GM12864 (cell line): ENCODE data around the gene KIAA1755.

Experiments used
- DNase-seq: peaks from one replicate; pipeline ENCODE4 v3.0.0-alpha.2; 2011; ENCODE audit warnings: low read depth
- H3K4me3 ChIP-seq: 2 replicates; pipeline ENCODE4 v1.5.1; 2011; ENCODE audit warnings: mild to moderate bottlenecking, low read depth, low read length, control low read depth
- CTCF ChIP-seq: IDR thresholded peaks from 2 replicates; pipeline ENCODE4 v1.5.1; 2011; ENCODE audit warnings: low read depth, mild to moderate bottlenecking, moderate library complexity, low read length, control low read depth, inconsistent platforms; ENCODE audit errors: missing control alignments

Gene KIAA1755

GRCh38 chr20:38271608-38272120, 11.1 kb upstream of the KIAA1755 start:
- DNase-seq: no peak
- no peak overlapping the region for H3K4me3 ChIP-seq
- TF ChIP-seq CTCF: no peak

- TF ChIP-seq CTCF: no peak
- no peak overlapping the region for H3K4me3 ChIP-seq
- DNase-seq: no peak
These were observed 10.5 kb upstream of the KIAA1755 start for GRCh38 chr20:38270869-38271605.

GRCh38 chr20:38269715-38270114, 9.2 kb upstream of the KIAA1755 start:
- H3K4me3 ChIP-seq: no peak overlapping the region
- no peak for TF ChIP-seq CTCF
- no peak for DNase-seq

- H3K4me3 ChIP-seq: no peak overlapping the region
- TF ChIP-seq CTCF: no peak
- DNase-seq: no peak
These were observed 8.5 kb upstream of the KIAA1755 start for GRCh38 chr20:38269040-38269439.

- no peak for TF ChIP-seq CTCF
- DNase-seq: no peak
- no peak overlapping the region for H3K4me3 ChIP-seq
These were observed 7.5 kb upstream of the KIAA1755 start for GRCh38 chr20:38267901-38268514.

GRCh38 chr20:38267296-38267695, 6.8 kb upstream of the KIAA1755 start:
- no peak for TF ChIP-seq CTCF
- H3K4me3 ChIP-seq: no peak overlapping the region
- no peak for DNase-seq

- H3K4me3 ChIP-seq: no peak overlapping the region
- no peak for TF ChIP-seq CTCF
- no peak for DNase-seq
These were observed 5.9 kb upstream of the KIAA1755 start for GRCh38 chr20:38266426-38266825.
